ENCODE data around the gene PDXP.

DNA sequence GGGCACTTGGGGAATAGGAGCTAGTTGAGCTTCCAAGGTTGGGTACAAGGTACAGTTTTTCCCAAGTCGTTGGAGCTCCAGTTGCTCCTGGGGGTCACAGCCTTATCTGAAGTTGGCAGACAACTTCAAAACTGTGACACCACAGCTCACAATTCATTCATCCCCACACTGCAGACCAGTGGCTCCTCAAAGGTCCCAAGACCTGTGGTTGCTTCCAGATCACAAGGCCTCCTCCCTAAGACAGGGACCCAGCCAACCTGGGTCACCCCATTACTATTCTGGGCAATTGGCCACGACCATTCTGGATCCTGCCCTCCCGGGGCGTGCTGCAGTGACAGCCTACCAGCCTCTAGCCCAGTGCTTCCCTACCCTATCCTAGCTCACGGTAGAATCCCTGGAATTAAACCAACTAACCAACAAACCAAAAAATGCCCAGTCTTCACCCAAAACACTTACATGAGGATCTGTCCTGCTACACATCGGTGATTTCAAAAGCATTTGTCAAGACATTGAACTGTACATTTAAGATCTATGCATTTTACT lies 862 bp upstream of the PDXP start:
- TF ChIP-seq, protein P1, sequence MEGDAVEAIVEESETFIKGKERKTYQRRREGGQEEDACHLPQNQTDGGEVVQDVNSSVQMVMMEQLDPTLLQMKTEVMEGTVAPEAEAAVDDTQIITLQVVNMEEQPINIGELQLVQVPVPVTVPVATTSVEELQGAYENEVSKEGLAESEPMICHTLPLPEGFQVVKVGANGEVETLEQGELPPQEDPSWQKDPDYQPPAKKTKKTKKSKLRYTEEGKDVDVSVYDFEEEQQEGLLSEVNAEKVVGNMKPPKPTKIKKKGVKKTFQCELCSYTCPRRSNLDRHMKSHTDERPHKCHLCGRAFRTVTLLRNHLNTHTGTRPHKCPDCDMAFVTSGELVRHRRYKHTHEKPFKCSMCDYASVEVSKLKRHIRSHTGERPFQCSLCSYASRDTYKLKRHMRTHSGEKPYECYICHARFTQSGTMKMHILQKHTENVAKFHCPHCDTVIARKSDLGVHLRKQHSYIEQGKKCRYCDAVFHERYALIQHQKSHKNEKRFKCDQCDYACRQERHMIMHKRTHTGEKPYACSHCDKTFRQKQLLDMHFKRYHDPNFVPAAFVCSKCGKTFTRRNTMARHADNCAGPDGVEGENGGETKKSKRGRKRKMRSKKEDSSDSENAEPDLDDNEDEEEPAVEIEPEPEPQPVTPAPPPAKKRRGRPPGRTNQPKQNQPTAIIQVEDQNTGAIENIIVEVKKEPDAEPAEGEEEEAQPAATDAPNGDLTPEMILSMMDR (conservative IDR thresholded peaks at IDR 0.05; ENCODE audit: low read depth in 2 of 2): no peak
- TF ChIP-seq, protein P2, sequence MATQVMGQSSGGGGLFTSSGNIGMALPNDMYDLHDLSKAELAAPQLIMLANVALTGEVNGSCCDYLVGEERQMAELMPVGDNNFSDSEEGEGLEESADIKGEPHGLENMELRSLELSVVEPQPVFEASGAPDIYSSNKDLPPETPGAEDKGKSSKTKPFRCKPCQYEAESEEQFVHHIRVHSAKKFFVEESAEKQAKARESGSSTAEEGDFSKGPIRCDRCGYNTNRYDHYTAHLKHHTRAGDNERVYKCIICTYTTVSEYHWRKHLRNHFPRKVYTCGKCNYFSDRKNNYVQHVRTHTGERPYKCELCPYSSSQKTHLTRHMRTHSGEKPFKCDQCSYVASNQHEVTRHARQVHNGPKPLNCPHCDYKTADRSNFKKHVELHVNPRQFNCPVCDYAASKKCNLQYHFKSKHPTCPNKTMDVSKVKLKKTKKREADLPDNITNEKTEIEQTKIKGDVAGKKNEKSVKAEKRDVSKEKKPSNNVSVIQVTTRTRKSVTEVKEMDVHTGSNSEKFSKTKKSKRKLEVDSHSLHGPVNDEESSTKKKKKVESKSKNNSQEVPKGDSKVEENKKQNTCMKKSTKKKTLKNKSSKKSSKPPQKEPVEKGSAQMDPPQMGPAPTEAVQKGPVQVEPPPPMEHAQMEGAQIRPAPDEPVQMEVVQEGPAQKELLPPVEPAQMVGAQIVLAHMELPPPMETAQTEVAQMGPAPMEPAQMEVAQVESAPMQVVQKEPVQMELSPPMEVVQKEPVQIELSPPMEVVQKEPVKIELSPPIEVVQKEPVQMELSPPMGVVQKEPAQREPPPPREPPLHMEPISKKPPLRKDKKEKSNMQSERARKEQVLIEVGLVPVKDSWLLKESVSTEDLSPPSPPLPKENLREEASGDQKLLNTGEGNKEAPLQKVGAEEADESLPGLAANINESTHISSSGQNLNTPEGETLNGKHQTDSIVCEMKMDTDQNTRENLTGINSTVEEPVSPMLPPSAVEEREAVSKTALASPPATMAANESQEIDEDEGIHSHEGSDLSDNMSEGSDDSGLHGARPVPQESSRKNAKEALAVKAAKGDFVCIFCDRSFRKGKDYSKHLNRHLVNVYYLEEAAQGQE (IDR thresholded peaks at IDR 0.05; ENCODE audit: unreplicated experiment): no peak
- TF ChIP-seq EZH2 (IDR thresholded peaks at IDR 0.05; ENCODE audit: low read depth, unreplicated experiment) (no peak), POLR2AphosphoS5 (IDR thresholded peaks at IDR 0.05; ENCODE audit: low read depth) (no peak), CREB1 (CRISPR knock-in tag; IDR thresholded peaks at IDR 0.05; ENCODE audit: low read depth) (no peak)
- TF ChIP-seq, protein P3, sequence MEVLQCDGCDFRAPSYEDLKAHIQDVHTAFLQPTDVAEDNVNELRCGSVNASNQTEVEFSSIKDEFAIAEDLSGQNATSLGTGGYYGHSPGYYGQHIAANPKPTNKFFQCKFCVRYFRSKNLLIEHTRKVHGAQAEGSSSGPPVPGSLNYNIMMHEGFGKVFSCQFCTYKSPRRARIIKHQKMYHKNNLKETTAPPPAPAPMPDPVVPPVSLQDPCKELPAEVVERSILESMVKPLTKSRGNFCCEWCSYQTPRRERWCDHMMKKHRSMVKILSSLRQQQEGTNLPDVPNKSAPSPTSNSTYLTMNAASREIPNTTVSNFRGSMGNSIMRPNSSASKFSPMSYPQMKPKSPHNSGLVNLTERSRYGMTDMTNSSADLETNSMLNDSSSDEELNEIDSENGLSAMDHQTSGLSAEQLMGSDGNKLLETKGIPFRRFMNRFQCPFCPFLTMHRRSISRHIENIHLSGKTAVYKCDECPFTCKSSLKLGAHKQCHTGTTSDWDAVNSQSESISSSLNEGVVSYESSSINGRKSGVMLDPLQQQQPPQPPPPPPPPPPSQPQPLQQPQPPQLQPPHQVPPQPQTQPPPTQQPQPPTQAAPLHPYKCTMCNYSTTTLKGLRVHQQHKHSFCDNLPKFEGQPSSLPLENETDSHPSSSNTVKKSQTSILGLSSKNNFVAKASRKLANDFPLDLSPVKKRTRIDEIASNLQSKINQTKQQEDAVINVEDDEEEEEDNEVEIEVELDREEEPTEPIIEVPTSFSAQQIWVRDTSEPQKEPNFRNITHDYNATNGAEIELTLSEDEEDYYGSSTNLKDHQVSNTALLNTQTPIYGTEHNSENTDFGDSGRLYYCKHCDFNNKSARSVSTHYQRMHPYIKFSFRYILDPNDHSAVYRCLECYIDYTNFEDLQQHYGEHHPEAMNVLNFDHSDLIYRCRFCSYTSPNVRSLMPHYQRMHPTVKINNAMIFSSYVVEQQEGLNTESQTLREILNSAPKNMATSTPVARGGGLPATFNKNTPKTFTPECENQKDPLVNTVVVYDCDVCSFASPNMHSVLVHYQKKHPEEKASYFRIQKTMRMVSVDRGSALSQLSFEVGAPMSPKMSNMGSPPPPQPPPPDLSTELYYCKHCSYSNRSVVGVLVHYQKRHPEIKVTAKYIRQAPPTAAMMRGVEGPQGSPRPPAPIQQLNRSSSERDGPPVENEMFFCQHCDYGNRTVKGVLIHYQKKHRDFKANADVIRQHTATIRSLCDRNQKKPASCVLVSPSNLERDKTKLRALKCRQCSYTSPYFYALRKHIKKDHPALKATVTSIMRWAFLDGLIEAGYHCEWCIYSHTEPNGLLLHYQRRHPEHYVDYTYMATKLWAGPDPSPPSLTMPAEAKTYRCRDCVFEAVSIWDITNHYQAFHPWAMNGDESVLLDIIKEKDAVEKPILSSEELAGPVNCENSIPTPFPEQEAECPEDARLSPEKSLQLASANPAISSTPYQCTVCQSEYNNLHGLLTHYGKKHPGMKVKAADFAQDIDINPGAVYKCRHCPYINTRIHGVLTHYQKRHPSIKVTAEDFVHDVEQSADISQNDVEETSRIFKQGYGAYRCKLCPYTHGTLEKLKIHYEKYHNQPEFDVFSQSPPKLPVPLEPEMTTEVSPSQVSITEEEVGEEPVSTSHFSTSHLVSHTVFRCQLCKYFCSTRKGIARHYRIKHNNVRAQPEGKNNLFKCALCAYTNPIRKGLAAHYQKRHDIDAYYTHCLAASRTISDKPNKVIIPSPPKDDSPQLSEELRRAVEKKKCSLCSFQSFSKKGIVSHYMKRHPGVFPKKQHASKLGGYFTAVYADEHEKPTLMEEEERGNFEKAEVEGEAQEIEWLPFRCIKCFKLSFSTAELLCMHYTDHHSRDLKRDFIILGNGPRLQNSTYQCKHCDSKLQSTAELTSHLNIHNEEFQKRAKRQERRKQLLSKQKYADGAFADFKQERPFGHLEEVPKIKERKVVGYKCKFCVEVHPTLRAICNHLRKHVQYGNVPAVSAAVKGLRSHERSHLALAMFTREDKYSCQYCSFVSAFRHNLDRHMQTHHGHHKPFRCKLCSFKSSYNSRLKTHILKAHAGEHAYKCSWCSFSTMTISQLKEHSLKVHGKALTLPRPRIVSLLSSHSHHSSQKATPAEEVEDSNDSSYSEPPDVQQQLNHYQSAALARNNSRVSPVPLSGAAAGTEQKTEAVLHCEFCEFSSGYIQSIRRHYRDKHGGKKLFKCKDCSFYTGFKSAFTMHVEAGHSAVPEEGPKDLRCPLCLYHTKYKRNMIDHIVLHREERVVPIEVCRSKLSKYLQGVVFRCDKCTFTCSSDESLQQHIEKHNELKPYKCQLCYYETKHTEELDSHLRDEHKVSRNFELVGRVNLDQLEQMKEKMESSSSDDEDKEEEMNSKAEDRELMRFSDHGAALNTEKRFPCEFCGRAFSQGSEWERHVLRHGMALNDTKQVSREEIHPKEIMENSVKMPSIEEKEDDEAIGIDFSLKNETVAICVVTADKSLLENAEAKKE (CRISPR knock-in tag; IDR thresholded peaks at IDR 0.05): no peak

All from GM23338 (cell line).